H9 (cell line): ENCODE measurements around the gene TARP.
"Not testable (repeated sequence)": the region's sequence is repeated elsewhere in the genome, so short reads cannot be mapped to it uniquely, and the experiment has no call there.

Experiments
- DNase-seq: peaks from one replicate; pipeline ENCODE4 v3.0.0-alpha.2; 2017
- H2AFZ ChIP-seq: one replicate; pipeline ENCODE4 v1.6.1; 2013; ENCODE audit warnings: mild to moderate bottlenecking, low read length, control low read depth, moderate library complexity
- H2AK5ac ChIP-seq: 2 replicates; pipeline ENCODE4 v1.6.1; 2013; ENCODE audit warnings: low read length, control low read depth, mixed read lengths; ENCODE audit not compliant: insufficient read length
- H2BK120ac ChIP-seq: one replicate; pipeline ENCODE4 v1.6.1; 2013; ENCODE audit warnings: low read depth, mild to moderate bottlenecking, low read length, control low read depth, inconsistent platforms; ENCODE audit not compliant: poor library complexity, severe bottlenecking
- H2BK12ac ChIP-seq: 2 replicates; pipeline ENCODE4 v1.6.1; 2013; ENCODE audit warnings: low read length, control low read depth, mixed read lengths, low read depth; ENCODE audit not compliant: insufficient read length
- H2BK15ac ChIP-seq: 2 replicates; pipeline ENCODE4 v1.6.1; 2013; ENCODE audit warnings: low read depth, low read length, control low read depth
- H2BK20ac ChIP-seq: one replicate; pipeline ENCODE4 v1.6.1; 2013; ENCODE audit warnings: low read depth, mild to moderate bottlenecking, low read length, control low read depth, inconsistent platforms; ENCODE audit not compliant: poor library complexity, severe bottlenecking
- H2BK5ac ChIP-seq: 2 replicates; pipeline ENCODE4 v1.6.1; 2013; ENCODE audit warnings: low read length, control low read depth, mixed read lengths; ENCODE audit not compliant: insufficient read length
- H3K14ac ChIP-seq: 2 replicates; pipeline ENCODE4 v1.6.1; 2013; ENCODE audit warnings: low read length, control low read depth; ENCODE audit not compliant: insufficient read depth
- H3K18ac ChIP-seq: 2 replicates; pipeline ENCODE4 v1.6.1; 2013; ENCODE audit warnings: low read depth, mild to moderate bottlenecking, mixed read lengths, low read length, control low read depth; ENCODE audit not compliant: insufficient read length
- H3K23ac ChIP-seq: 2 replicates; pipeline ENCODE4 v1.6.1; 2013; ENCODE audit warnings: low read length, control low read depth, mixed read lengths, low read depth; ENCODE audit not compliant: insufficient read length
- H3K23me2 ChIP-seq: 2 replicates; pipeline ENCODE4 v1.6.1; 2013; ENCODE audit warnings: low read depth, mild to moderate bottlenecking, mixed read lengths, low read length, control low read depth; ENCODE audit not compliant: insufficient read length, poor library complexity, severe bottlenecking
- H3K27ac ChIP-seq: 2 replicates; pipeline ENCODE4 v1.5.1; 2013; ENCODE audit warnings: low read length, control low read depth, mixed read lengths, low read depth; ENCODE audit not compliant: insufficient read length
- H3K27me3 ChIP-seq: 2 replicates; pipeline ENCODE4 v1.6.1; 2013; ENCODE audit warnings: low read length, control low read depth, inconsistent platforms; ENCODE audit not compliant: insufficient read depth
- H3K4ac ChIP-seq: 2 replicates; pipeline ENCODE4 v1.6.1; 2013; ENCODE audit warnings: low read depth, mild to moderate bottlenecking, control low read depth, inconsistent platforms, low read length, moderate library complexity
- H3K4me1 ChIP-seq: 2 replicates; pipeline ENCODE4 v1.6.1; 2013; ENCODE audit warnings: low read length, control low read depth, inconsistent platforms; ENCODE audit not compliant: insufficient read depth
- H3K4me2 ChIP-seq: 2 replicates; pipeline ENCODE4 v1.6.1; 2013; ENCODE audit warnings: low read length, control low read depth, mixed read lengths; ENCODE audit not compliant: insufficient read length, insufficient read depth
- H3K56ac ChIP-seq: 2 replicates; pipeline ENCODE4 v1.6.1; 2013; ENCODE audit warnings: low read depth, mild to moderate bottlenecking, mixed read lengths, low read length, control low read depth; ENCODE audit not compliant: insufficient read length
- H3K79me1 ChIP-seq: 2 replicates; pipeline ENCODE4 v1.6.1; 2013; ENCODE audit warnings: low read depth, mild to moderate bottlenecking, moderate library complexity, low read length, control low read depth, inconsistent platforms; ENCODE audit not compliant: insufficient read depth, poor library complexity, severe bottlenecking
- H3K79me2 ChIP-seq: 2 replicates; pipeline ENCODE4 v1.6.1; 2013; ENCODE audit warnings: low read length, control low read depth, inconsistent platforms; ENCODE audit not compliant: insufficient read depth
- H3K9ac ChIP-seq: 2 replicates; pipeline ENCODE4 v1.6.1; 2013; ENCODE audit warnings: low read length, control low read depth, mixed read lengths; ENCODE audit not compliant: insufficient read length; ENCODE audit errors: extremely low read depth
- H3K9me3 ChIP-seq: one replicate; pipeline ENCODE4 v1.6.1; 2013; ENCODE audit warnings: low read depth, low read length, inconsistent platforms; ENCODE audit not compliant: control insufficient read depth
- H3T11ph ChIP-seq: one replicate; pipeline ENCODE4 v1.6.1; 2013; ENCODE audit warnings: mild to moderate bottlenecking, low read length, control low read depth, inconsistent platforms
- H4K20me1 ChIP-seq: one replicate; pipeline ENCODE4 v1.6.1; 2013; ENCODE audit not compliant: control insufficient read depth, insufficient read length, insufficient read depth
- H4K5ac ChIP-seq: 2 replicates; pipeline ENCODE4 v1.6.1; 2013; ENCODE audit warnings: low read depth, mild to moderate bottlenecking, mixed read lengths, low read length, control low read depth; ENCODE audit not compliant: insufficient read length
- H4K8ac ChIP-seq: replicated peaks from 2 replicates; pipeline ENCODE4 v1.6.1; 2013; ENCODE audit warnings: low read length, control low read depth, mixed read lengths, low read depth; ENCODE audit not compliant: insufficient read length
- H4K91ac ChIP-seq: 2 replicates; pipeline ENCODE4 v1.6.1; 2013; ENCODE audit warnings: low read depth, mild to moderate bottlenecking, moderate library complexity, mixed read lengths, low read length, control low read depth; ENCODE audit not compliant: insufficient read length
- H3K27ac Mint-ChIP-seq, 3 experiments: 2 replicates in 2 of 3; 3 replicates in 1 of 3; pipeline ENCODE4 v1.8.0; 2020 to 2021; ENCODE audit warnings: mixed read lengths in 3 of 3, mild to moderate bottlenecking in 1 of 3, moderate library complexity in 1 of 3
- H3K27me3 Mint-ChIP-seq: 2 replicates; pipeline ENCODE4 v1.8.0; 2021; ENCODE audit warnings: low read depth, mild to moderate bottlenecking, moderate library complexity, mixed read lengths
- H3K36me3 Mint-ChIP-seq, 3 experiments: 2 replicates in 2 of 3; 3 replicates in 1 of 3; pipeline ENCODE4 v1.8.0; 2020 to 2021; ENCODE audit warnings: low read depth in 3 of 3, mixed read lengths in 3 of 3; ENCODE audit not compliant: insufficient read depth in 1 of 3
- H3K4me1 Mint-ChIP-seq, 2 experiments: 2 replicates each; pipeline ENCODE4 v1.8.0; 2020; ENCODE audit warnings: mixed read lengths in 2 of 2
- H3K4me3 Mint-ChIP-seq, 2 experiments: 2 replicates in 1 of 2; 3 replicates in 1 of 2; pipeline ENCODE4 v1.8.0; 2020 to 2021; ENCODE audit warnings: mild to moderate bottlenecking in 2 of 2, mixed read lengths in 2 of 2, moderate library complexity in 1 of 2
- H3K9me3 Mint-ChIP-seq, 2 experiments: 2 replicates in 1 of 2; 3 replicates in 1 of 2; pipeline ENCODE4 v1.8.0; 2020; ENCODE audit warnings: mild to moderate bottlenecking in 2 of 2, mixed read lengths in 2 of 2, moderate library complexity in 1 of 2
- WGBS: extraction: QIAGEN DNeasy Blood & Tissue Kit; methylation state at CpG from one replicate; pipeline ENCODE4 v1.1.7; 2013; ENCODE audit warnings: missing lambda C conversion rate, low lambda C conversion rate, mixed read lengths; ENCODE audit not compliant: insufficient read length; ENCODE audit errors: extremely low coverage; 5-methylcytosine and 5-hydroxymethylcytosine counted together

The TARP gene

DNA sequence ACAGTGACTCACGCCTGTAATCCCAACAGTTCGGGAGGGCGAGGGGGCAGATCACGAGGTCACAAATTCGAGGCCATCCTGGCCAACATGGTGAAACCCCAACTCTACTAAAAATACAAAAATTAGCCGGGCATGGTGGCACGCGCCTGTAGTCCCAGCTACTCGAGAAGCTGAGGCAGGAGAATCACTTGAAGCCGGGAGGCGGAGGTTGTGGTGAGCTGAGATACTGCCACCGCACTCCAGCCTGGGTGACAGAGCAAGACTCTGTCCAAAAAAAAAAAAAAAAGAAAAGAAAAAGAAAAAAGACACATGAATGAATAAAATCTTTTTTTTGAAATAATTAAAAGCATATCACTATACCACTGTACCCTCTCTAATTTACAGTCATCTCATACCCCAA, 11.8 kb downstream of the TARP start:
- not testable (repeated sequence) for H3K14ac ChIP-seq, H3K27ac ChIP-seq, H3K9me3 ChIP-seq, H4K5ac ChIP-seq, H3K79me1 ChIP-seq, H3K4me2 ChIP-seq, H2BK5ac ChIP-seq, H3K4me1 ChIP-seq, H3K36me3 Mint-ChIP-seq, H3K23ac ChIP-seq, H2BK20ac ChIP-seq, H3K4ac ChIP-seq, H2BK15ac ChIP-seq, H4K20me1 ChIP-seq, H2BK12ac ChIP-seq, H3T11ph ChIP-seq, H2AK5ac ChIP-seq, H3K9me3 Mint-ChIP-seq, H3K79me2 ChIP-seq, H2AFZ ChIP-seq, DNase-seq, H4K8ac ChIP-seq, H4K91ac ChIP-seq, H2BK120ac ChIP-seq, H3K56ac ChIP-seq, H3K4me1 Mint-ChIP-seq, H3K23me2 ChIP-seq, H3K27me3 ChIP-seq, H3K27me3 Mint-ChIP-seq, H3K9ac ChIP-seq, H3K4me3 Mint-ChIP-seq, H3K18ac ChIP-seq
- H3K27ac Mint-ChIP-seq = peak overlapping the region in 1 of 3 experiments; percentile 23; a peak in 1 of 7 replicates
- WGBS = no CpG with 5 or more reads among the region's 12 CpGs

DNA sequence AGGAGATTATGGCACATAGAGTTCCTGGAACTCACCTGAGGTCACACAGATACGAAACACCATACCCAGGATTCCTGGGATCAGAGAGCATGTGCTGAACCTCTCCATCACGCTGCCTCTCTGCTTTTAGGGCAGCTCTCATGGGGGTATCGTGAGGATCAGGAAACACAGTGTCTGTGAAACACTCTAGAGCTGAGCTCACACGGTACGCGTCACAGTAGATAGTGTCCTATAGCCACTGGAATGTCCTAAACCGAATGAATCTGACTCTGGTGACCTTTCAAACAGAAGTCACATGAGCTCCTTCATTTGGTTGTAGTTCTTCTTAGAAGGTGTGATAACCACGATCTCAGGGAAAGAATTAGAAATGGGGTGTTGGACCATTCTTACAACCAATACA, 14.3 kb downstream of the TARP start:
- not testable (repeated sequence) for H3K9ac ChIP-seq, H3K79me1 ChIP-seq, H3K4me1 ChIP-seq, H3K4me1 Mint-ChIP-seq, H3K4ac ChIP-seq, H3K23ac ChIP-seq, H2BK5ac ChIP-seq, H3K27me3 Mint-ChIP-seq, H4K20me1 ChIP-seq, H2AK5ac ChIP-seq, H3K27me3 ChIP-seq, H3K14ac ChIP-seq, H2BK15ac ChIP-seq, H3K79me2 ChIP-seq, H3K9me3 ChIP-seq, H3K23me2 ChIP-seq, H3K36me3 Mint-ChIP-seq, H3K4me2 ChIP-seq, H3K27ac ChIP-seq, H2BK120ac ChIP-seq, H3K9me3 Mint-ChIP-seq, H3K18ac ChIP-seq, H2BK12ac ChIP-seq, H4K5ac ChIP-seq, H4K91ac ChIP-seq, H4K8ac ChIP-seq, H2BK20ac ChIP-seq, H3T11ph ChIP-seq, H3K4me3 Mint-ChIP-seq, H3K27ac Mint-ChIP-seq, DNase-seq, H2AFZ ChIP-seq, H3K56ac ChIP-seq
- no CpG with 5 or more reads among the region's 8 CpGs for WGBS
